HG03045 (cell line): ENCODE measurements around the gene NCKIPSD.

Source experiments
- ATAC-seq: cut with Tn5 transposase; IDR thresholded peaks from one replicate; pipeline ENCODE4 v1.9.1; 2021; ENCODE audit warnings: mild to moderate bottlenecking, moderate library complexity; ENCODE audit not compliant: unreplicated experiment

The NCKIPSD gene

DNA sequence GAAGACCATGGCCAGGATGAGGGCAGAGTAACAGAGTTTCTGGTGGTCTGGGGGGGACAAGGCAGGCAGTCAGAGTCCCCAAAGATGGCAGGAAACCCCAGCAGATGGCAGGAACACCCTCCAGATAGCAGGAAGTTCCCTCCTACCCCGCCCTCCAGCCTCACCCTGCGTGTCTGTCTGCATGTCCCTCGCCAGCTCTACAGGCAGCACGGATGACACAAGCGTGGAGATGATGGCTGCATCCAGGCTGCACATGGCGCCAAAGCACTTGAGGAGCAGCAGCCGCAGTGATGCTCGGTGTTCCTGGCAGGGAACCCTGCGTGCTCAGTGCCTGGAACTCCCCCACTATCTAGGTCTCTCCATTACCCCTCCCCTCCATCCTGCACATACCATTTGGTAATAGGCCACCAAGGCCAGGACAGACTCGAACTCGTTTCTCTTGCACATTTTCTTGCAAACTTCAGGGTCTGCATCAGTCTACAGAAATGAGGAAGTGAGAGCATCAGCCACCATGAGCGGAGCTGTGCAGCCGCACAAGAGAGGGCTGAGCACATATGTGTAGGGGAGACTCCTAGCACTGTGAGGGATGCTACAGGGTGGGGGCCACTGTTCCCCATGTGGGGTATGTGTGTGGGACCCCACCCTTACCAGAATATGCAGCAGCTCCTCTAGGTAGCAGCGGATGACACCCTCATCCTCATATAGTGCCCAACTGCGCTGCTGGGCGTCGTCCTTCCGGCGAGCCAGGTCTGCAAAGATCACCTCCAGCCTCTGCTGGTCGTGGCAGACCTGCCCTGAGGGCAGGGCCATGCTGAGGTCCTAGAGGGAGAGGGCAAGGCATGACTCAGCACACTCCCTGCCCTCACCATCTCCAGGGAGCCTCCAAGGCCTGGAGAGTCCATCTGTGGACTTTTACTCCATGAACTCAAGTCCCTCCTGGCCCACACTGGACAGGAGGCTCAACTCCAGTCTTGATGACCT lies 6.0 kb downstream of the NCKIPSD start:
- no peak for ATAC-seq

GRCh38 chr3:48678566-48679380 lies 6.9 kb downstream of the NCKIPSD start:
- no peak for ATAC-seq

DNA sequence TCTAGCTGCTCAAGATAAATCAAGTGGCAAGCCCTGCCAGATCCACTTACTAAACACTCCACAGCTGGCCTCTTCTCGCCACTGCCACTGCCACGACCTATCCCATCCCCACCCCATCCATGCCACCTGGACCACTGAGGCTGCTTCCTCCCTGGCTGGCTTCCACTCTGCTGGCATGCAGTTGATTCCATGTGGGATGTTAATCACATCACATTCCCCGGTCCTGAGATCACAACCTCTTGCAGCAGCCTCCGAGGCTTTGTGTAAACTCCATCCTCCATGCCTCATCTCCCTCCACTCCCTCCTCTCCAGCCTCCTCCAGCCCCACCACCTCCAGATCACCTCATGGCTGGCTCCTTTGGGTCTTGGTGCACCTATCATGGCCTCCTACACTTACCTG lies 7.7 kb downstream of the NCKIPSD start:
- no peak for ATAC-seq

DNA sequence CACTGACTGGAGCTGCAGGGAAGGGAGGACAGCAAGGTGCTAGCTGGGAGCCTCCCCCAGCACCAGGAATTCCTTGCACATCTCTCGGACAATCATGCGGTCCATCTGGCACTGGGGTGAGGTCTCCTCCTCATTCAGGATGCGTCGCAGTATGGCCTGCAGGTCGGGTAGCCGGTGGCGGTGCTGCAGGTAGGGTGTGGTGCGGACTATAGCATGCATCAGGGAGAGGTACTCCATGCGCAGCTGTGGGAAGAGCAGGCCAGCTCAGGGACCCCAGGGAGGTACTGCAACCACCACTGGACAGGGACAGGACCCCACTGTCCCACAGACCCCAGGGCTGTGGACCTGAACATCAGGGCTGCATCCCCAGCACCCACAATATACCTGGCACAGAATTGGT lies 11.2 kb downstream of the NCKIPSD start:
- no peak for ATAC-seq

DNA sequence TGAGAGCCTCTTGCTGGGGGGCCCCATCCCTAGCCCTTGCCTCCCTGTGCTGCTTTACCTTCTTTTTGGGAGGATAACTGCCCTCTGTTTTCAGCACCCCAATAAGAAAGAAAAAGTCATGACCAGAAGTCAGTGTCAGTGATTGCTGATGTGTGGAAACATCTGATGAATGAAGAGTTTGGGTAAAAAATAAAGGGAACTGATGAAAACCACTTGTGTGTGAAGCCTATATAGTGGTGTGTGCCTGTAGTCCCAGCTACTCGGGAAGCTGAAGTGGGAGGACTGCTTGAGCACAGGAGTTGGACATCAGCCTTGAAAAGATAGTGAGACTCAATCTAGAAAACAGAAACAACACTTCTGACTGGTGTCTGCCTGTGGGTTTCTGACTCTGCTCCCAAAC lies 13.2 kb downstream of the NCKIPSD start:
- no peak for ATAC-seq

DNA sequence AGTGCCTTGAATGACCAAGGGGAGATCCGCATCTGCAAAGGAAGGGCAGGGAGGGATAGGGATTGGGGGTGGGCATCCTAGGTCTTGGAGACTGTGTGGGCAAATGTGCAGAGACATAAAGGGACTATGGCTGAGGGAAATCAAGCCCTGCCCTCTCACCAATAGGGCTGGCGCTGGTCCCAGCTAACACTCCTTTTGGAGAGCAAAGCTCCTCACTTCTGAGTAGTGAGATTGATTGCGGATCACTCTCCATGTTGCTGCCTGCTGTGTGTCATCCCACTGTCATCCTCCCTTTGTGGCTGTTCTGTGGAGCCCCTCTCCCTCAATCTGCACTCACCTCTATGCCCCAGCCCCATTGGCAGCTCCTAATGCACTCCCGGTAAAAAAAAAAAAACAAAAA lies 20.8 kb downstream of the NCKIPSD start:
- no peak for ATAC-seq

GRCh38 chr3:48664313-48664644 lies 21.4 kb downstream of the NCKIPSD start:
- no peak for ATAC-seq

- ATAC-seq: peak; percentile 84
Observed at GRCh38 chr3:48663489-48664312, 22.0 kb downstream of the NCKIPSD start.

DNA sequence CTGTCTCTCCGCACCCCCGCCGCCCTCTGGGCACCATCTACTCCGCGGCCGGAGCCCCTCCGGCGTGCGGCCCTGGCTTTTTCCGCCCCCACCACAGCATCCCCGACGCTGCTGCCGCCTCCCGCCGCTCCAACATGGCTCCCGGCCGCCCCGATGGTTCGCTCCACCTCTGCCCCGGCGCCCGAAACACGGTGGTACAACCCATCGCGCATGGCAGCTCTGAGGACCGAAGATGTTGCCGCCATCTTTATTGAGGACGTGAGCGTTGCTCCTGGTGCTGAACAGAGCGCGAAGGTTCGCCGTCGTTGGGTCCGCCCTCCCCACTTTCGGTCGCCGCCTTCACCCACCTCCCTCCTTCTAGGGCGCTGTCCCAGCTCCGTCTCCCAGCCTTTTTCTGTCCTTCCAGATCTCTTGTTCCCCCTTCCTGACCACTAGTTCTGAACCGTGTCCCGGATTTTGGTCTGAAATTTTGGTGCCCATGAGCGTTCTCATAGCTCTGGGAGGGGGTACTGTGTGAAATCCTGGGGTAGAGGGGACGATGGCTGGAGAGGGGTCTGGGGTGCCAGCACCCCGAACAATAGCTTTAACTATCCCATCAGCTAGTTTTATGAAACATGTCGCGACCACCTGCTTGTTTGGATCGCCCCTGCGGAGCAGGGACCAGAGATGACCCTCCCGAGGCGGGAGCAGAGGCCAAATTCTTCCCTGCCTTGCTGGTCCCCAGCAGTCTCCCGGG lies 22.8 kb downstream of the NCKIPSD start, which contains the start of gene CELSR3:
Gene CELSR3, minus strand, starts transcription at position 134 of the 736 bp plus-strand sequence. CDS start 252 bp downstream, outside the sequence.
- ATAC-seq: no peak

DNA sequence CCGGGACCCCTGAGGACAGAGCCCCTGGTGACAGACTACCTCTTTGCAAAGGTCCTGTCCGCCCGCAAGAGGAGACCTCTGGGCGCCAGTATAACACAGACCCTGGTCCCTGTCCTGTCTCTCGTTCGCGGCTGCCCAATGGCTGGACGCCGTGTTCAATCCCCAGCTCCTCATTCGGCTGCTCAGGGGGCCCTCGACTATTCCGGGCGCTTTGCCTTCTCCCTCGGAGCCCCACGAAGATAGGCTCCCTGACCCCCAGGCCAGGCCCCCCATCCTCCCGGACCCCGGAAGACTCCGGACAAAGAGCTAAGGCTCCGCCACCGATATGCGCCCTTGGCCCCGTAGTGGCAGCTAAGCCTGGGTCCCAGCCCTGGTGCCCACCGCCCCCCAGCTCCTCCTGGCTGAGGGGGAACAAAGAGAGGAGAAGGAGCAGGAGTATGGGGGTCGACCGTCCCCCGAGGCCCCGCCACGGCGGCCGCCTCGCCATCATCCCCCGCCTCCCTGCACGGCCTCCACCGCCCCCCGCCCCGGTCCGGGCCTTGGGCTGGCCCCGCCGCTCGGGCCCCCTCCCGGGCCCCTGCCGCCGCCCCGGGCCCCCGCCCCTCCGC lies 23.5 kb downstream of the NCKIPSD start:
- ATAC-seq: no peak

DNA sequence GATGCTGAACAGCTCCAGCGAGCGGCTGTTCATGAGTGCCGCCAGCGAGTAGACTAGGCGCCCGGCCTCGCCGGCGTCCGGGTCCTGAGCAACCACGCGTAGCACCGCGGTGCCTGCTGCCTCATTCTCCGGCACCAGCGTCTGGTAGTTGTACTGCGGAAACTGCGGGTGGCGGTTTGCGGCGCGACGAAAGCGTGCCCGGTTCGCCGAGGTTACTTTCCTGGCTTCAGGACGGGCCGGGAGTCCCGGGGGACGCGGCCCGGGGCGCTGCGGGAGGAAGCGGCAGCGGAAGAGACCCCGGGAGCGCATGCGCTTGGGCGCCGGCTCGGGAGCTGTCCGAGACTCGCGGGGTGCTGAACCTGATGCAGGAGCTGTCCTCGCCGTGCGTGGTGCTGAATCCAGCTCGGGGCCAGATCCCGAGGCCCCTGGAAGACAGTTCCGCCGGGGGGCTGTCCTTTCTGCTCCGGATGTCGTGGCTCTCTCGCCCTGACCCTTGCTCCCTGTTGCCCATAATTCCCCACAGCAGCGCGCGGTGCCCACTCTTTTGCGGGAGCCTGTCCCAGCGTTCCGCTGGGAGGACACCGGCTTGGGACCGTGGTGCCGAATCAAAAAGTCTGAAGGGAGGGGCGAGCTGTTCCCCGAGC lies 24.1 kb downstream of the NCKIPSD start:
- no peak for ATAC-seq

DNA sequence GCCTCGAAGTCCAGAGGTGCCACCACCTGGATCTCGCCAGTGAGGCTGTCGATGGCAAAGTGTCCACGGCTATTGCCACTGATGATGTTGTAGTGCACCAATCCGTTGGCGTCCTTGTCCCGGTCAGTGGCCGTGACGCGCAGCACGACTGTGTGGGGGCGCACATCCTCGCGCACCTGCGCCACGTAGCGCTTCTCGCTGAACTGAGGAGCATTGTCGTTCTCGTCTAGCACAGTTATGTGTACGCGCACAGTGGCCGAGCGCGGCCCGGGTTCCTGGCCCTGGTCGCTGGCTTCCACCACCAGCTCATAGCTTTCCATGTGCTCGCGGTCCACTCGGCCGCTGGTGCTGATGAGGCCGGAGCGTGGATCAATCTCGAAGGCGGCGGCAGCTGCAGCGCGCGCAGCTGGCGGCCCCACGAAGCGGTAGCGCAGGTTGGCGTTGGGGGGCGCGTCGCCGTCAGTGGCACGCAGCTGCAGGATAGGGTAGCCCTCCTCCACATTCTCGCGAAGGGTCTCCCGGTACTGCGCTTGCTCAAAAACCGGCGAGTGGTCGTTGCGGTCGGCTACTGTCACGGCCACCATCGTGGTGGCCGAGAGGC lies 24.8 kb downstream of the NCKIPSD start:
- ATAC-seq: no peak

- ATAC-seq: no peak
Observed at GRCh38 chr3:48656841-48657281, 28.9 kb downstream of the NCKIPSD start.

DNA sequence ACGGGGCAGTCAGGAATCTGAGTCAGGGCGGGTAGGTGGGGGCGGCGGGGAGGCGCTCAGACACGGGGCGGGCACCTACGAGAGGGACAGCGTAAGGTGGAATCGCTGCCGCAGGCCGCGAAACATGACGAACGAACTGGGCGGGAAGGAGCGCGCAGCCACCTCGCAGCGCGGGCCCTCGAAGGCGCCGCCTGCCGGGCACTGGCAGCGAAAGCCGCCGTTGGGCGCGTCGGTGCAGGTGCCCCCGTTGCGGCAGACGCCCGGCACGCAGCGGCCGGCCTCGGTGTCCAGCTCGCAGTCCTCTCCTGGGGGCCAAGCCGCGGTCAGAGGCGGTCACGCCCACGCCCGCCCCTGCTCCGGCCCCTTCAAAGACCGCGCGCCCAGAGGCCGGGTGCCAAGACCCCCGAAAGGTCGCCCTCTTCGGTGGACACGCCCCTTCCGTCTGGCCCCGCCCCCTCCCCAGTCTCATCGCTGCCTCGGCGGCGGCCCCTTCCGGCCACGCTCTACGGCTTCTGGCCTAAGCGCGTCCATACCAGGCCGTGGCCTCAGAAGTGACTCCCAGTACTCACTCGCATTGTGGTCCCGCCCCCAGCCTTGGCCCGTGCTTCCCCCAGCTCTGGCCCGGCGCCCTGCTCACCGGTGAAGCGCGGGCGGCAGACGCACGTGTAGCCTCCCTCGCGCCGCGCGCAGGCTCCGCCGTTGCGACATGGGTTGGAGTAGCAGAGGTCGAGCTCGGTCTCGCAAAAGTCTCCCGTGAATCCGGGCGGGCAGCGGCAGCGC lies 29.5 kb downstream of the NCKIPSD start:
- ATAC-seq: peak; percentile 66

GRCh38 chr3:48655606-48656005 lies 30.1 kb downstream of the NCKIPSD start:
- no peak for ATAC-seq

GRCh38 chr3:48655063-48655462 lies 30.7 kb downstream of the NCKIPSD start:
- ATAC-seq: no peak

- ATAC-seq: no peak
Observed at GRCh38 chr3:48652923-48653715, 32.6 kb downstream of the NCKIPSD start.
